Endothelial cell of umbilical vein (primary cell): ENCODE results near the gene ENTR1. TPM values are rescaled to one million over a fixed set of nuclear protein-coding genes. Genes with fewer than 3 reads are reported as not detected.

ENCODE experiments used
- BruUV-seq: library from RNA; stranded (reverse); fragments of 400-500 nt; replicated peaks from 2 replicates; lab custom pipeline; 2021; lab: Mats Ljungman, UMichigan
- CTCF ChIA-PET: fragments of 300-600, 350-600 bp; sonication (Branson Sonifier 250); formaldehyde crosslinking; loops from one replicate; lab custom pipeline; 2021; ENCODE audit warnings: antibody characterized with exemption, inconsistent platforms; lab: Charles Lee
- POLR2A ChIA-PET: fragments of 300-600, 350-600 bp; sonication (Branson Sonifier 250); formaldehyde crosslinking; loops from one replicate; lab custom pipeline; 2021; ENCODE audit warnings: antibody characterized with exemption, inconsistent platforms; lab: Charles Lee
- DNase-seq: peaks from one replicate; pipeline ENCODE4 v3.0.0-alpha.2; 2011; ENCODE audit warnings: low read depth, low spot score
- FAIRE-seq: peaks from 2 replicates; lab custom pipeline; 2011; peaks lifted over from hg19 to GRCh38; lab: Jason Lieb, UNC
- H2AFZ ChIP-seq: 2 replicates; pipeline ENCODE4 v1.6.0; 2012; ENCODE audit warnings: low read depth, low read length, control low read depth, inconsistent platforms
- H3K27ac ChIP-seq: 2 replicates; pipeline ENCODE4 v1.5.1; 2011; ENCODE audit warnings: low read depth, mild to moderate bottlenecking, control low read depth, low read length, moderate library complexity; ENCODE audit not compliant: insufficient read depth
- H3K27me3 ChIP-seq, 2 experiments: 2 replicates each; pipeline versions ENCODE4 v1.6.0 to v1.6.1; 2011; ENCODE audit warnings: low read length in 2 of 2, mixed read lengths in 1 of 2; ENCODE audit not compliant: control insufficient read depth in 2 of 2, insufficient read depth in 2 of 2
- H3K36me3 ChIP-seq, 2 experiments: 2 replicates in 1 of 2; 3 replicates in 1 of 2; pipeline ENCODE4 v1.5.1; 2011; ENCODE audit warnings: low read length in 2 of 2, mild to moderate bottlenecking in 1 of 2, moderate library complexity in 1 of 2; ENCODE audit not compliant: control insufficient read depth in 2 of 2, insufficient read depth in 2 of 2; ENCODE audit errors: extremely low read depth in 1 of 2
- H3K4me1 ChIP-seq: 3 replicates; pipeline ENCODE4 v1.5.1; 2011; ENCODE audit warnings: mild to moderate bottlenecking, low read length; ENCODE audit not compliant: control insufficient read depth, insufficient read depth; ENCODE audit errors: extremely low read depth
- H3K4me2 ChIP-seq: 2 replicates; pipeline ENCODE4 v1.6.1; 2011; ENCODE audit warnings: low read length, control low read depth, mixed read lengths; ENCODE audit not compliant: insufficient read depth
- H3K4me3 ChIP-seq, 3 experiments: fragments of 200-600 bp in 1 of 3; sonication (generic), shearing (Covaris generic) in 1 of 3; replicated peaks in 1 of 3; 2 replicates each; pipeline ENCODE4 v1.5.1; 2011 to 2016; ENCODE audit warnings: control low read depth in 3 of 3, low read length in 3 of 3, mild to moderate bottlenecking in 2 of 3, inconsistent platforms in 1 of 3, low read depth in 1 of 3, moderate library complexity in 1 of 3; ENCODE audit not compliant: insufficient read depth in 1 of 3
- H3K79me2 ChIP-seq: 2 replicates; pipeline ENCODE4 v1.6.0; 2012; ENCODE audit warnings: low read length, inconsistent platforms; ENCODE audit not compliant: control insufficient read depth, insufficient read depth
- H3K9ac ChIP-seq: replicated peaks from 2 replicates; pipeline ENCODE3; 2011; ENCODE audit warnings: low read length, control low read depth; ENCODE audit not compliant: insufficient read depth; ENCODE audit errors: extremely low read depth
- H3K9me1 ChIP-seq: replicated peaks from 3 replicates; pipeline ENCODE4 v1.6.0; 2011; ENCODE audit warnings: mild to moderate bottlenecking, low read length; ENCODE audit not compliant: control insufficient read depth, insufficient read depth; ENCODE audit errors: extremely low read depth
- H3K9me3 ChIP-seq: replicated peaks from 2 replicates; pipeline ENCODE4 v1.5.1; 2012; ENCODE audit warnings: low read length, inconsistent platforms; ENCODE audit not compliant: control insufficient read depth, insufficient read depth
- H4K20me1 ChIP-seq: replicated peaks from 2 replicates; pipeline ENCODE3; 2011; ENCODE audit warnings: mild to moderate bottlenecking, low read length; ENCODE audit not compliant: control insufficient read depth, insufficient read depth; ENCODE audit errors: extremely low read depth
- EZH2 ChIP-seq: IDR thresholded peaks from 2 replicates; pipeline ENCODE4 v1.6.1; 2012; ENCODE audit warnings: borderline replicate concordance, low read depth, mild to moderate bottlenecking, moderate library complexity, low read length, inconsistent platforms; ENCODE audit not compliant: severe bottlenecking
- FOS ChIP-seq: IDR thresholded peaks from 2 replicates; pipeline ENCODE4 v1.6.1; 2011; ENCODE audit warnings: mild to moderate bottlenecking, low read length, moderate library complexity, borderline replicate concordance; ENCODE audit not compliant: insufficient read depth
- GATA2 ChIP-seq: IDR thresholded peaks from 2 replicates; pipeline ENCODE4 v1.7.0; 2011; ENCODE audit warnings: low read depth, mild to moderate bottlenecking, moderate library complexity, mixed read lengths, low read length; ENCODE audit not compliant: insufficient read length, insufficient read depth
- JUN ChIP-seq: IDR thresholded peaks from 2 replicates; pipeline ENCODE4 v1.6.1; 2011; ENCODE audit warnings: borderline replicate concordance, low read depth; ENCODE audit not compliant: insufficient read length, insufficient read depth
- MYC ChIP-seq: IDR thresholded peaks from one replicate; pipeline ENCODE4 v1.6.1; 2011; ENCODE audit warnings: mild to moderate bottlenecking, low read depth, low read length
- POLR2A ChIP-seq: IDR thresholded peaks from 2 replicates; pipeline ENCODE4 v1.6.1; 2012; ENCODE audit warnings: low read depth, mild to moderate bottlenecking, control low read depth, low read length
- POLR2AphosphoS5 ChIP-seq: IDR thresholded peaks from 2 replicates; pipeline ENCODE4 v1.6.1; 2012; ENCODE audit warnings: low read depth, mild to moderate bottlenecking, control low read depth, low read length, moderate library complexity; ENCODE audit not compliant: insufficient read depth
- dilution Hi-C: fragments of 300-500 bp; cut with MboI; formaldehyde crosslinking; loops from one replicate; pipeline ENCODE4 v1.15.0; 2019; ENCODE audit warnings: low sequenced_read_pairs; ENCODE audit not compliant: extremely low pct_ligation_motif_present
- intact Hi-C: fragments of 100-400 bp; cut with micrococcal nuclease; formaldehyde crosslinking; loops from one replicate; pipeline ENCODE4 v1.10.0; 2022
- polyA plus RNA-seq, 4 experiments: library from polyadenylated mRNA; depleted of rRNA in 3 of 4; stranded (reverse) in 3 of 4; unstranded in 1 of 4; fragments of >200 nt; gene quantifications; 2 replicates each; pipeline versions ENCODE4 v1.2.1 to v1.2.3, GENCODE V29; 2011 to 2012; ENCODE audit warnings: missing spikeins in 1 of 4
- total RNA-seq: library from RNA; stranded (reverse); gene quantifications from 2 replicates; pipeline ENCODE4 v1.2.3, GENCODE V29; 2021
- TF ChIP-seq, protein P1 (sequence below): IDR thresholded peaks from 2 replicates; pipeline ENCODE4 v1.6.1; 2011; ENCODE audit not compliant: insufficient read depth, insufficient read length
- TF ChIP-seq, protein P2 (sequence below), 2 donors: IDR thresholded peaks; 1 replicate in 1 of 2; 2 replicates in 1 of 2; pipeline ENCODE4 v1.5.1; 2011; ENCODE audit warnings: low read length in 2 of 2, mild to moderate bottlenecking in 2 of 2, moderate library complexity in 2 of 2, control low read depth in 1 of 2, inconsistent platforms in 1 of 2, low read depth in 1 of 2; ENCODE audit not compliant: insufficient read depth in 1 of 2; ENCODE audit errors: extremely low read depth in 1 of 2

Gene ENTR1
- total and polyA plus RNA-seq, 2 donors (not counting 3 experiments of a cell fraction or from before 2014, with no cell fraction given), result 36.0 to 61.6 TPM

DNA sequence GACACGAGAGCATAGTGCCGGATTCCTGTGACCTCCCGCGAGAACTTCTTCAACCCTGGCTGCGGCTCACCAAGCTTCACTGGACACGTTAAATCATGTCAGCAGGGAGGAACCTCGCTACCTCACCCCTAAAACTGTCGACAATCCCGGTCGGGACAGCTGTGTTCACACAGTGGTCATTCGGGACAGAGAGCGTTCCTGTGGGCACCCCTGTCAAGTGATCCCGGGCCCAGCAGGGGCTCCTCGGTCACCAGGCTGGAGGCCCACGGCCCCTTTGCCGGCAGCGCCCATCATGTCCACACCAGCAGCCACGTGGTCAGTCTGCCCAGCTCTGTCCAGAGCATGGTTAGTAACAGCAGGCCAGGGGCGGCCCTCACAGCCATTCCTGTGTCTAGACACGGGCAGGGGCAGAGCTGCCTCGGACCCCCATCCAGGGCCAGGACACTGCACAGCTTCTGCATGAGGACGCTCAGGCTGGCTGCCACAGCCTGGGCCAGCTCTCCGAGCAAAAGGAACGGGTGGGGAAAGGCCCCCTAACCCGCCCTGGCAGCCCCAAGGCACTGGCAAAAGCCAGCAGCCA lies 25.7 kb upstream of the ENTR1 start:
- H3K27me3 ChIP-seq, result no peaks in the 10 kb centered on the region
- no peaks in the 10 kb centered on the region for H3K9me1 ChIP-seq
- no peak overlapping the region for H3K27ac ChIP-seq
- peaks cover 12% of the 10 kb centered on the region for H3K4me1 ChIP-seq
- H3K4me3 ChIP-seq, result no peak overlapping the region
- peaks cover 7 to 9% of the 10 kb centered on the region in 2 experiments for H3K36me3 ChIP-seq
- BruUV-seq, result no TSS peak
- no peak overlapping the region for H3K4me2 ChIP-seq
- no peak overlapping the region for H2AFZ ChIP-seq
- no peak overlapping the region for H3K9ac ChIP-seq
- intact Hi-C loops, result no loop called here
- CTCF ChIA-PET, result interaction anchor here (0.6 kb wide), 1 partner anchor 122 kb away, joined by 5 read pairs; no protein-coding TSS in a partner anchor
- DNase-seq (no peak), FAIRE-seq (no peak)
- H3K9me3 ChIP-seq, result no peaks in the 10 kb centered on the region
- no peaks in the 10 kb centered on the region for H4K20me1 ChIP-seq
- dilution Hi-C loops, result no loop called here
- POLR2A ChIA-PET, result no interaction called here
- TF ChIP-seq, protein P1, sequence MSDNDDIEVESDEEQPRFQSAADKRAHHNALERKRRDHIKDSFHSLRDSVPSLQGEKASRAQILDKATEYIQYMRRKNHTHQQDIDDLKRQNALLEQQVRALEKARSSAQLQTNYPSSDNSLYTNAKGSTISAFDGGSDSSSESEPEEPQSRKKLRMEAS, result no peak
- TF ChIP-seq POLR2AphosphoS5 (no peak), POLR2A (no peak), EZH2 (no peak), JUN (no peak), FOS (no peak), GATA2 (no peak), MYC (no peak)
- TF ChIP-seq, protein P2, sequence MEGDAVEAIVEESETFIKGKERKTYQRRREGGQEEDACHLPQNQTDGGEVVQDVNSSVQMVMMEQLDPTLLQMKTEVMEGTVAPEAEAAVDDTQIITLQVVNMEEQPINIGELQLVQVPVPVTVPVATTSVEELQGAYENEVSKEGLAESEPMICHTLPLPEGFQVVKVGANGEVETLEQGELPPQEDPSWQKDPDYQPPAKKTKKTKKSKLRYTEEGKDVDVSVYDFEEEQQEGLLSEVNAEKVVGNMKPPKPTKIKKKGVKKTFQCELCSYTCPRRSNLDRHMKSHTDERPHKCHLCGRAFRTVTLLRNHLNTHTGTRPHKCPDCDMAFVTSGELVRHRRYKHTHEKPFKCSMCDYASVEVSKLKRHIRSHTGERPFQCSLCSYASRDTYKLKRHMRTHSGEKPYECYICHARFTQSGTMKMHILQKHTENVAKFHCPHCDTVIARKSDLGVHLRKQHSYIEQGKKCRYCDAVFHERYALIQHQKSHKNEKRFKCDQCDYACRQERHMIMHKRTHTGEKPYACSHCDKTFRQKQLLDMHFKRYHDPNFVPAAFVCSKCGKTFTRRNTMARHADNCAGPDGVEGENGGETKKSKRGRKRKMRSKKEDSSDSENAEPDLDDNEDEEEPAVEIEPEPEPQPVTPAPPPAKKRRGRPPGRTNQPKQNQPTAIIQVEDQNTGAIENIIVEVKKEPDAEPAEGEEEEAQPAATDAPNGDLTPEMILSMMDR (IDR thresholded peaks at IDR 0.05; ENCODE audit: extremely low read depth in 1 of 2, insufficient read depth in 1 of 2, low read depth in 1 of 2, low read length in 2 of 2), result no peak
- peaks cover 48% of the 10 kb centered on the region for H3K79me2 ChIP-seq
